K562 (cell line): ENCODE data around the gene RPTOR. TPM values are rescaled to one million over a fixed set of nuclear protein-coding genes. Genes with fewer than 3 reads are reported as not detected.
A peak's percentile ranks its signal among the peaks of the same experiment; 100 is the strongest.

Experiments used
- ATAC-seq: fragments of 200-7000 bp; cut with Tn5 transposase; 3 replicates; pipeline ENCODE4 v1.9.1; 2020; ENCODE audit warnings: moderate library complexity
- BruUV-seq: library from RNA; stranded (reverse); fragments of 400-500 nt; replicated peaks from 2 replicates; lab custom pipeline; 2021; lab: Mats Ljungman, UMichigan
- CTCF ChIA-PET: fragments of 300-600 bp; formaldehyde crosslinking; extraction: SDS; loops from one replicate; lab custom pipeline; 2021; ENCODE audit warnings: low intra/inter-chr PET ratio; lab: Yijun Ruan, JAX
- POLR2A ChIA-PET: fragments of 300-600, 350-650 bp; sonication (Branson Sonifier 250); formaldehyde crosslinking; extraction: SDS; loops from one replicate; lab custom pipeline; 2021; ENCODE audit warnings: antibody characterized with exemption, inconsistent platforms; lab: Yijun Ruan, JAX
- DNase-seq, 4 experiments: peaks; one replicate each; pipeline versions ENCODE4 v3.0.0 to v3.0.0-alpha.2; 2011 to 2018; ENCODE audit warnings: low spot score in 3 of 4, mixed read lengths in 3 of 4; ENCODE audit errors: extremely low read depth in 1 of 4
- FAIRE-seq: peaks from 2 replicates; lab custom pipeline; 2011; peaks lifted over from hg19 to GRCh38; lab: Jason Lieb, UNC
- H2AFZ ChIP-seq: 2 replicates; pipeline ENCODE4 v1.6.0; 2011; ENCODE audit warnings: low read depth, low read length, control low read depth, inconsistent platforms
- H3K27ac ChIP-seq: fragments of 200-600 bp; 3 replicates; pipeline ENCODE4 v1.8.0; 2011; ENCODE audit warnings: low read depth, mild to moderate bottlenecking, control low read depth, inconsistent platforms, low read length, moderate library complexity, mixed read lengths; ENCODE audit errors: extremely low read depth
- H3K27me3 ChIP-seq, 2 experiments: fragments of 300-600 bp in 1 of 2; 2 replicates in 1 of 2; 3 replicates in 1 of 2; pipeline versions ENCODE4 v1.6.0 to v1.8.0; 2011; ENCODE audit warnings: inconsistent platforms in 2 of 2, low read length in 2 of 2, mild to moderate bottlenecking in 1 of 2, mixed read lengths in 1 of 2, moderate library complexity in 1 of 2; ENCODE audit not compliant: control insufficient read depth in 2 of 2, insufficient read depth in 2 of 2
- H3K36me3 ChIP-seq: fragments of 300-600 bp; 3 replicates; pipeline ENCODE4 v1.8.0; 2011; ENCODE audit warnings: mild to moderate bottlenecking, low read length, inconsistent platforms; ENCODE audit not compliant: control insufficient read depth, insufficient read depth
- H3K4me1 ChIP-seq, 2 experiments: fragments of 200-600 bp in 1 of 2; replicated peaks in 1 of 2; 2 replicates in 1 of 2; 3 replicates in 1 of 2; pipeline versions ENCODE4 v1.5.1 to v1.8.0; 2011; ENCODE audit warnings: inconsistent platforms in 2 of 2, low read length in 2 of 2, mild to moderate bottlenecking in 1 of 2, mixed read lengths in 1 of 2, moderate library complexity in 1 of 2; ENCODE audit not compliant: control insufficient read depth in 2 of 2, insufficient read depth in 2 of 2
- H3K4me2 ChIP-seq: 2 replicates; pipeline ENCODE4 v1.6.1; 2011; ENCODE audit warnings: low read length, control low read depth, inconsistent platforms, mixed read lengths; ENCODE audit not compliant: insufficient read depth
- H3K4me3 ChIP-seq: fragments of 200-600 bp; sonication (generic), shearing (Covaris generic); 2 replicates; pipeline ENCODE4 v1.5.1; 2016; ENCODE audit warnings: control low read depth, inconsistent platforms
- H3K79me2 ChIP-seq: fragments of 200-600 bp; 3 replicates; pipeline ENCODE4 v1.8.0; 2011; ENCODE audit warnings: low read length, inconsistent platforms; ENCODE audit not compliant: control insufficient read depth, insufficient read depth
- H3K9ac ChIP-seq, 2 experiments: 2 replicates each; pipeline versions ENCODE4 v1.6.0 to v1.6.1; 2011; ENCODE audit warnings: low read depth in 2 of 2, low read length in 2 of 2, control low read depth in 1 of 2, inconsistent platforms in 1 of 2, mild to moderate bottlenecking in 1 of 2, mixed read lengths in 1 of 2; ENCODE audit not compliant: insufficient read depth in 1 of 2
- H3K9me1 ChIP-seq: one replicate; pipeline ENCODE4 v1.6.0; 2011; ENCODE audit warnings: inconsistent platforms, mild to moderate bottlenecking, low read length, moderate library complexity; ENCODE audit not compliant: control insufficient read depth, insufficient read depth
- H3K9me3 ChIP-seq: replicated peaks from 2 replicates; pipeline ENCODE4 v1.5.1; 2011; ENCODE audit warnings: low read depth, low read length, inconsistent platforms; ENCODE audit not compliant: control insufficient read depth, insufficient read depth
- H4K20me1 ChIP-seq: replicated peaks from 2 replicates; pipeline ENCODE4 v1.6.1; 2011; ENCODE audit warnings: low read length, inconsistent platforms, mixed read lengths; ENCODE audit not compliant: control insufficient read depth, insufficient read depth
- NR2F6 ChIP-seq: fragments of 450-650 bp; formaldehyde crosslinking; IDR thresholded peaks from 2 replicates; pipeline ENCODE4 v1.4.0; 2020; ENCODE audit warnings: mild to moderate bottlenecking
- SMARCC2 ChIP-seq: fragments of 450-650 bp; IDR thresholded peaks from 2 replicates; pipeline ENCODE4 v1.6.1; 2017; ENCODE audit warnings: antibody characterized with exemption, moderate library complexity, mild to moderate bottlenecking, low read depth
- ZKSCAN1 ChIP-seq: fragments of 150-350 bp; IDR thresholded peaks from 2 replicates; pipeline ENCODE4 v1.6.1; 2016; ENCODE audit warnings: low read depth, low read length
- ZNF57 ChIP-seq: fragments of 450-650 bp; formaldehyde crosslinking; IDR thresholded peaks from 2 replicates; pipeline ENCODE4 v1.4.0; 2020; ENCODE audit warnings: mild to moderate bottlenecking, moderate library complexity
- WGBS: fragments of 100-300 bp; shearing (Covaris generic); methylation state at CpG from one replicate; pipeline ENCODE4 v1.1.6; 2016; ENCODE audit warnings: low coverage, mixed read lengths; ENCODE audit not compliant: insufficient coverage; ENCODE audit errors: missing lambda C conversion rate; 5-methylcytosine and 5-hydroxymethylcytosine counted together
- in situ Hi-C: fragments of 300-500 bp; cut with MboI; formaldehyde crosslinking; loops from 4 replicates; pipeline ENCODE4 v1.15.0; 2018; ENCODE audit warnings: inconsistent platforms, mixed read lengths
- intact Hi-C: fragments of 100-400 bp; cut with micrococcal nuclease; formaldehyde crosslinking; loops from 2 replicates; pipeline ENCODE4 v1.14.2; 2022
- polyA plus RNA-seq, 8 experiments: library from polyadenylated mRNA; depleted of rRNA in 4 of 8; stranded (reverse) in 5 of 8; unstranded in 3 of 8; fragments of >200 nt; fragmentation: Nextera tagmentation in 2 of 8; fragmentation: Illumina TruSeq in 1 of 8; extraction: Ambion mirVana in 2 of 8; extraction: Trizol in 1 of 8; gene quantifications; 2 replicates each; pipeline versions ENCODE4 v1.2.1 to v1.2.3, GENCODE V29; 2011 to 2014; ENCODE audit warnings: inconsistent platforms in 1 of 8, missing spikeins in 1 of 8
- total RNA-seq, 7 experiments: library from RNA; depleted of rRNA in 6 of 7; stranded (reverse); fragments of >200 nt in 6 of 7; fragmentation: Illumina TruSeq in 2 of 7; extraction: Trizol in 2 of 7; gene quantifications; 2 replicates each; pipeline versions ENCODE4 v1.2.1 to v1.2.3, GENCODE V29; 2011 to 2021; ENCODE audit warnings: low replicate concordance in 1 of 7
- TF ChIP-seq, protein P1 (sequence below): fragments of 250-450 bp; sonication (Bioruptor Pico); IDR thresholded peaks from 2 replicates; pipeline ENCODE4 v1.5.0; 2021; ENCODE audit warnings: mild to moderate bottlenecking, borderline replicate concordance

The RPTOR gene
- total and polyA plus RNA-seq, 9 of the 15 experiments (the other 6 are each of a cell fraction or from before 2014, with no cell fraction given) = 0.24 to 54.1 (median 10.2) TPM

DNA sequence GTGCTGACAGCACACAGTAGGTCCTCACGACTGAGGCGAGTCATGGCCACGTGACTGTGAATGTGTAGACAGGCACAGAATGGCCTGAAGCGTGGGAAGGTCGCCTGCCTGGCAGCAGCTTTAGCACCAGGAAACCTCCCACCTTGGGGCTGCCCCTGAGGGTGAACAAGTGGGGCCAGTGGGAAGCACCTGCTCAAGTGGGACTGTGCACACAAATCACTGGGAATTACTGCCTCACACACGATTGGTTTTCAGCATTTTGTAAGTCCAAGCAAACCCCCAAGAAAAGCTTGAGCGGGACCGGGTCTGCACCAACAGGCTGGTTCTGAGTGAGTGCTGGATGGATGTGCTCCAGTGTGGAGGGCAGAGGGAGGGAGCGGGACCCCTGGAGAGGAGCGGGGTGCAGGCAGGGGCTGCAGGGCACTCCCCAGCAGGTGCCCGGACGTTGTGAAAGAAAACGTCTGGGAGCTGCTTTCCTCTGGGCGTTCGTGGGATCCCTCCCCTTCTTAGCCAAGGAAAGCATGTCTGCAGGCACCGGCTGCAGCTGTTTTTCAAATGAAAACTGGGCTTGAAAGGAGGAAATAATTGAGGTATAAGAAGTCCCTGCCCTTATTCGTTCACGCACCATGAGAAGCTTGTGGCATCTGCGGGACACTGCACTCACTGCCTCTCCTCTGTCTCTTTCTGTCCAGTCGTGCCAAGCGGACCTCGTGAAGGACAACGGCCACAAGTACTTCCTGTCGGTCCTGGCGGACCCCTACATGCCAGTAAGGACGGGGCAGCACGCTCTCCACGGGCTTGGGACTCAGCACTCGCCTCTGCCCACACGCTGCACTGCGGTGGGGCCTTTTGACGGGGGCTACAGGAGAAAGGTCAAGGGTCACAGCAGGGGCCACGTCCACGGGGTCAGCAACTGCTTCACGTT is 335.3 kb downstream of the RPTOR start:
- H3K36me3 ChIP-seq = peaks cover 35% of the 10 kb centered on the region; the same call in 2 of the 3 replicates
- no peak for FAIRE-seq
- peak overlapping the region in 1 of 2 experiments; percentile 66; a peak in 1 of 4 replicates for H3K9ac ChIP-seq
- in situ Hi-C loops (no loop called here), intact Hi-C loops (no loop called here)
- TF ChIP-seq ZKSCAN1 (peak; percentile 98), ZNF57 (no peak), SMARCC2 (no peak)
- H4K20me1 ChIP-seq = no peaks in the 10 kb centered on the region
- CTCF ChIA-PET = no interaction called here
- no peaks in the 10 kb centered on the region for H3K9me3 ChIP-seq
- no peaks in the 10 kb centered on the region; a peak in 1 of 5 replicates for H3K27me3 ChIP-seq
- BruUV-seq = no TSS peak
- H3K4me1 ChIP-seq = no peaks in the 10 kb centered on the region; a peak in 1 of 5 replicates
- no peaks in the 10 kb centered on the region for H3K79me2 ChIP-seq
- H3K27ac ChIP-seq = no peak overlapping the region
- 89% methylated on average over 34 of the region's 35 CpGs for WGBS
- ATAC-seq = no peak
- no peaks in the 10 kb centered on the region for H3K9me1 ChIP-seq
- H2AFZ ChIP-seq = no peak overlapping the region
- no peak overlapping the region for H3K4me3 ChIP-seq
- POLR2A ChIA-PET = interaction anchor here (0.6 to 1.3 kb wide), 2 partner anchors 99 to 225 kb away, joined by 3 to 4 read pairs; no protein-coding TSS in a partner anchor
- no peak for DNase-seq
- H3K4me2 ChIP-seq = no peak overlapping the region

DNA sequence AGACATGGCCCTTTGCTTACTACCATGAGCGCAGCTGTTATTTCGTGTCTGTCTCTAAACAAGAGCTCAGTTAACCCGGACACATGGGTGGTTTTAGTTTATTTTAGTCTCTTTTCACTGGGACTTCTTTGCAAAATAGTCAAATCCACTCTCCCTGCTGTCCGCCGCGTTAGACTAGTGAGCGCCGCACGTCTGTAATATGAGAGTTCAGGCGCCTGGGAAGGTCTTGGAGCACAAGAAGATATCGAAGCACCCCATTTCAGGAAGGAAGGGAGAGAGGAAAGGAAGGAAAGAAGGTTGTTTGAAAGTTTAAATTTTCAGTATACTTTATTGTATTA is 336.0 kb downstream of the RPTOR start:
- CTCF ChIA-PET = no interaction called here
- Histone ChIP-seq H3K36me3 (peaks cover 34% of the 10 kb centered on the region; the same call in 2 of the 3 replicates), H2AFZ (no peak overlapping the region), H3K27ac (no peak overlapping the region), H3K4me1 (no peaks in the 10 kb centered on the region; a peak in 1 of 5 replicates), H3K9me3 (no peaks in the 10 kb centered on the region), H3K27me3 (no peaks in the 10 kb centered on the region; a peak in 1 of 5 replicates), H3K9me1 (no peaks in the 10 kb centered on the region)
- DNase-seq (no peak), ATAC-seq (no peak)
- WGBS = 93% methylated on average over 11 of the region's 11 CpGs
- TF ChIP-seq, protein P1, sequence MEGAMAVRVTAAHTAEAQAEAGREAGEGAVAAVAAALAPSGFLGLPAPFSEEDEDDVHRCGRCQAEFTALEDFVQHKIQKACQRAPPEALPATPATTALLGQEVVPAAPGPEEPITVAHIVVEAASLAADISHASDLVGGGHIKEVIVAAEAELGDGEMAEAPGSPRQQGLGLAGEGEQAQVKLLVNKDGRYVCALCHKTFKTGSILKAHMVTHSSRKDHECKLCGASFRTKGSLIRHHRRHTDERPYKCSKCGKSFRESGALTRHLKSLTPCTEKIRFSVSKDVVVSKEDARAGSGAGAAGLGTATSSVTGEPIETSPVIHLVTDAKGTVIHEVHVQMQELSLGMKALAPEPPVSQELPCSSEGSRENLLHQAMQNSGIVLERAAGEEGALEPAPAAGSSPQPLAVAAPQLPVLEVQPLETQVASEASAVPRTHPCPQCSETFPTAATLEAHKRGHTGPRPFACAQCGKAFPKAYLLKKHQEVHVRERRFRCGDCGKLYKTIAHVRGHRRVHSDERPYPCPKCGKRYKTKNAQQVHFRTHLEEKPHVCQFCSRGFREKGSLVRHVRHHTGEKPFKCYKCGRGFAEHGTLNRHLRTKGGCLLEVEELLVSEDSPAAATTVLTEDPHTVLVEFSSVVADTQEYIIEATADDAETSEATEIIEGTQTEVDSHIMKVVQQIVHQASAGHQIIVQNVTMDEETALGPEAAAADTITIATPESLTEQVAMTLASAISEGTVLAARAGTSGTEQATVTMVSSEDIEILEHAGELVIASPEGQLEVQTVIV (CRISPR knock-in tag) = no peak
- TF ChIP-seq NR2F6 (CRISPR knock-in tag) = no peak
- TF ChIP-seq, all 486 proteins: peak for 0
- Histone ChIP-seq H3K4me3 (no peak overlapping the region), H4K20me1 (no peaks in the 10 kb centered on the region), H3K9ac (no peak overlapping the region), H3K4me2 (no peak overlapping the region), H3K79me2 (no peaks in the 10 kb centered on the region)
- BruUV-seq = no TSS peak
- intact Hi-C loops = no loop called here
- in situ Hi-C loops = no loop called here
- POLR2A ChIA-PET = interaction anchor here (0.7 to 1.3 kb wide), 3 partner anchors 24 to 517 kb away, joined by 3 to 4 read pairs (median 4); no protein-coding TSS in a partner anchor
- FAIRE-seq = no peak
